HG02571 (cell line): ENCODE data around the gene BCAS3.

Experiments
- ATAC-seq: cut with Tn5 transposase; IDR thresholded peaks from one replicate; pipeline ENCODE4 v1.9.1; 2021; ENCODE audit warnings: mild to moderate bottlenecking, moderate library complexity; ENCODE audit not compliant: unreplicated experiment

The BCAS3 gene

DNA sequence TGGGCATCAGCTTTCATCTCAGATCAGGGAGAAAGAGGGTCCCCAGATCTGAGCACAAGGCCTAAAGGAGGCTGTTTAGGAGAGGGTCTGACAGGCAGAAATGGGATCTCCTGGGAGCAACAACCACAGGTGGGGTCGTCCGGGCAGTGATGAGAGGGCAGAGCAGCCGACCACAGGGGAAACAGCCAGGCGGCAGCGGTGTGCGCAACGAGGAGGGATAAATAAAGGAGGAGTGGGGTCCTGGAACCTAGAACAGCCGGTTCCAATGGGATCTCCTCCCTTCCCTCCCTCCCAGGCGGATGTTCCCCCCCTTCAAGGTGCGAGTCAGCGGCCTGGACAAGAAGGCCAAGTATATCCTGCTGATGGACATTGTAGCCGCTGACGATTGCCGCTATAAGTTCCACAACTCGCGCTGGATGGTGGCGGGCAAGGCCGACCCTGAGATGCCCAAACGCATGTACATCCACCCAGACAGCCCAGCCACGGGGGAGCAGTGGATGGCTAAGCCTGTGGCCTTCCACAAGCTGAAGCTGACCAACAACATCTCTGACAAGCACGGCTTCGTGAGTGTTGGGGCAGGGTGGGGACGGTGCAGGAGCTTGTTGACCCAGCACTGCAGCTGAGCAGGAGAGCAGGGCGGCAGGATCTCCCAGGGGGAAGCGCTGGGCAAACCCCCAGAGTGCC lies 723.9 kb downstream of the BCAS3 start:
- ATAC-seq: no peak

DNA sequence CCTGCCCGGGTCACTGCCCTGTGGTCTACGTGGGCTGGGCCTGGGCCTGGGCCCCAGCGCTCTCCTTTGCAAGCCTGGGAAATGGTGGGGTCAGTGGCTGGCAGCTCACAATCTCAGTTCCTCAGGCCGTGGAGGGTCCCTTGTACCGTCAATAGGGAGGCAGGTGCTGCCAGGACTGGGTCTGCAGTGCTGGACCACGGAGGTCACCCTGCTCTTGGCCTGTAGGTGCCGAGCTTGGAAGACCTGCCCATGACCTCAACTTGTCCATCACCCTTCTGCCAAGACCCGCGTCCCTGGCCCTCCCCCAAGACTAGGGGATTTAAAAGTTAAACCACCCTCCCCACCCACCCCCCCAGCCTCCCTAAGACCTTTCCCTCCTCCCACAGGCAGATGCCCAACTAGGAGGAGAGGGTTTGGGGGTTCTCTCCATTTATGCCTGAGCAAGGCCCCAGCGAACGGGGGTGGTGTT lies 724.5 kb downstream of the BCAS3 start:
- no peak for ATAC-seq

DNA sequence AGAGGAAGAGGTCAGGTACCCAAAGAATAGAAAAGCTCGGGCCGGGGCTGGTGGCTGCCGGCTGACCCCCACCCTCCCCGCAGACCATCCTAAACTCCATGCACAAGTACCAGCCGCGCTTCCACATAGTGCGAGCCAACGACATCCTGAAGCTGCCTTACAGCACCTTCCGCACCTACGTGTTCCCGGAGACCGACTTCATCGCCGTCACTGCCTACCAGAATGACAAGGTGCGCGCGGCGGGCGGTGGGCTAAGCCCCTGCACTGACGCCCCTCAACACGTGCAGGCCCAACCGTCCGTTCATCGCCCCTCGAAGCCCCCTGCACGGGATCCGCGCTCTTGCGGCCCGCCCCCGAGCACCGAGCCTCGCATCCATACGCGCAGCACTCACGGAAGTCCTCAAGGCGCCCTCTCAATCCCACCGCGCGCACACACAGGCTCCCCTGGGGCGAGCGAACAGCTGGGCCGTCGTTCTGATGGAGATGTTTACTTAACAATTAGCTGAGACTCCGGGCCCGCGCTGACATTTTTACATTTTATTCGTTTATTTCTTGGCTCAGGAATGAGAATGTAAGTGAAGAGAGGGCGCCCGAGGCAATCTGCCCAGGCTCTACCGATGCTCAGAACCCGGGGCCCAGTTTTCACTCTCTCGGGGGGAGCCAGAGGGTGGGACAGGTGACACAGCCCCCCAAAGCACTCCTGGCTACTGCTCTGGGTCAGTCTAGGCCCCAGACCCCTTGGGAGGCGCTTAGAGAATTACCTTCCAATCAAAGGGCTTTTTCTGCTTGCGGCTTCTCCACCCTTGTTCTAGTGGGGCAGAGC lies 725.5 kb downstream of the BCAS3 start:
- ATAC-seq: no peak

DNA sequence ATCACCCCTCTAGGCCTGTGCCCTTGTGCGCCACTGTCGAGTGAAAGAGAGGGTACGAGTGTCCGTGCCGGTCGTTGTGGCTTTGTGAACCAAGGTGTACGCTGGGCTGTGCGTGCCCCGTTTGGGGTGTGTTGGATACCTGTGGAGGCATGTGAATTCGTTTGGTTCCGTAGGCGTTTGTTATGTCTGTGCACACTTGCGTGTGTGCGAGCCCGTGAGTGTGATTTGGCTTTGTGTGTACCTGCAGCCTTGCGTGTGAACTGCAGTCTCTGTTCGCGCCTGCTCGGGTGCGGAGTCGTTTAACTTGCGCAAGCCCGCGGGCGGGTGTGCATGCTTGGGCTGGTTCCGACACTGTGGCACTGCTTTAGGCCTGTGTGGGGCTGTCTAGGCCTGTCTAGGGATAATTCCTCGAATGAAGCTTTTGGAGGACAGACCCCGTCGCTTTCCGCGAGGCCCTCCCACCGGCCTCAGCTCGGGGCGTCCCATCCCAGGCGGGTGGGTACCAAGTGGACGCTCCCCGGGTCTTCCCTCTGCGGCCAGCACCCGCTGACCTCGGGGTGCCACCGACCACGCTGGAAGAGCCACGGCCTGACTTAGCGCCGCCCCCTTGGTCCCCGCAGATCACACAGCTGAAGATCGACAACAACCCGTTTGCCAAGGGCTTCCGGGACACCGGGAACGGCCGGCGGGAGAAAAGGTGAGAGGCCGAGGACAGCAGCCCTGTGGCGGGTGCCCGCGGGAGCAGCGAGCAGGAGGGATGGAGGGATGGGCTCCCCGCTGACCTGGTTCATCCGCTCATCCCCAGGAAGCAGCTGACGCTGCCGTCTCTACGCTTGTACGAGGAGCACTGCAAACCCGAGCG lies 726.4 kb downstream of the BCAS3 start:
- ATAC-seq: no peak

DNA sequence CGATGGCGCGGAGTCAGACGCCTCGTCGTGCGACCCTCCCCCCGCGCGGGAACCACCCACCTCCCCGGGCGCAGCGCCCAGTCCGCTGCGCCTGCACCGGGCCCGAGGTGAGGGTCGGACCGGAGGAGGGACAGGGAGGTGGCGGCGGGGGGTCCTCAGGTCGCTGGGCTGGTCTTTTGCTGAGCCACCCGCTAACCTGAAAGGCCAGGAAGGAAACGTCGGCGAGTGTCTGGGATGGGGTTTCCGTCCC lies 726.9 kb downstream of the BCAS3 start:
- ATAC-seq: no peak

DNA sequence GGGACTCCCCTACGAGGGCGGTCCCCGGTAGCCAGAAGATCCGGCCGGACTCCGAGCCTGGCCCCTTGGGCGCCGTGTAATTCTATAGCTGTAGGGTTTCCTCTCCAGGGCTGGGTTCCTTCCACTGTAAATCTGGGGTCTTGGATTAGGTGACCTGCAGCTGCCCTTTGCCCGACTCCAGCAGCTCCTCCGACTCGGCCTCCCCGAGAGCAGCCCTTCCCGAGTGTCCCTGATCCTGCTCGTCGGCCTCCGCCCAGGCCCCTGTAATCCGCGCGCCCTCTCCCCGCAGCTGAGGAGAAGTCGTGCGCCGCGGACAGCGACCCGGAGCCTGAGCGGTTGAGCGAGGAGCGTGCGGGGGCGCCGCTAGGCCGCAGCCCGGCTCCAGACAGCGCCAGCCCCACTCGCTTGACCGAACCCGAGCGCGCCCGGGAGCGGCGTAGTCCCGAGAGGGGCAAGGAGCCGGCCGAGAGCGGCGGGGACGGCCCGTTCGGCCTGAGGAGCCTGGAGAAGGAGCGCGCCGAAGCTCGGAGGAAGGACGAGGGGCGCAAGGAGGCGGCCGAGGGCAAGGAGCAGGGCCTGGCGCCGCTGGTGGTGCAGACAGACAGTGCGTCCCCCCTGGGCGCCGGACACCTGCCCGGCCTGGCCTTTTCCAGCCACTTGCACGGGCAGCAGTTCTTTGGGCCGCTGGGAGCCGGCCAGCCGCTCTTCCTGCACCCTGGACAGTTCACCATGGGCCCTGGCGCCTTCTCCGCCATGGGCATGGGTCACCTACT lies 727.4 kb downstream of the BCAS3 start:
- ATAC-seq: no peak

DNA sequence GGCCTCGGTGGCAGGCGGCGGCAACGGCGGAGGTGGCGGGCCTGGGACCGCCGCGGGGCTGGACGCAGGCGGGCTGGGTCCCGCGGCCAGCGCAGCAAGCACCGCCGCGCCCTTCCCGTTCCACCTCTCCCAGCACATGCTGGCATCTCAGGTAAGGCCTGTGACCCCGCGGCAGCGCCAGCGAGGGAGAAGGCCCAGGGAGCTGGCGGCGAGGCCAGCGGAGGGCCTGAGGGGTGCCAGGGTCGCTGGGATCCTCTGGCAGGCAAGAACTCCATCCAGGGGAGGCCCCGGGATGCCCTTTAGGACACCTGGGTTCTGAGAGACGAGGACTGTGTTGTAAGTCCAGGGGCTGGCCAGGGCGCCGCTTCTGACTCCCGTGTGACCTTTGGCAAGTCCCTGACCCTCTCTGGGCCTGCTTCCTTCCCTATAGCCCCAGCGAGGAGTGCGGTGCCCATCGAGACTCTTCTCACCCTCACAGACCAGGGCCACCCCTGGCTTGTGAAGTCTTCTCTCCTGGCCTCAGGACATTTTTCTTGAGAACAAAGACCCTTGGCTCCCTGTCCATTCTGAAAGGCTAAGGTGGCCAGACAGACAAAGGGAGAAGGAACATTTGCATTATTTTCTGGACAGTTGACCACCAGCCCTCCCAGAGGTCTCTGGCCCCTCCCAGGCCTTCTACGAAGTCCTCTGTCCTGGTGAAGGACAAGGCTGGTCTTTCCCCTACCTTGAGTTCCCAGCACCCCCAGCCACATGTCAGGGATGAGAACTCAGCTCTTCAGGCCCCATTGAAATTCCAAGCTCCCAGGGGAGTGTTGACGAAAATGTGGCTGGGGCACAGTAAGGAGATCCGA lies 728.3 kb downstream of the BCAS3 start:
- no peak for ATAC-seq

DNA sequence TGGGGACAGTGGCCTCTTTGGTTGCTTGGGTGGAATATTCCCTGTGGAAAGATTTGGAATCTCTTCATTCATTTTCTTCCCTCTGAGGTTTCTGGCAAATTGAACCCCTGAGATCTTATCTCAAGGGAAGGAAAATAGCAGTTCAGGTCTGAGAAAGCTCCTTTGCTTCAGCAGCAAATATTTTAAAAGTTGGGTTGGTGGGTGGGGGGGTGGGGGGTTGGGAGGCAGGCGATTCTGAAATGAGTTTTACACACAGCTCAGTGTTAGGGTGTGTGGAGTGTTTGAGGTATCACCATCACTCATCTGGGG lies 728.8 kb downstream of the BCAS3 start:
- no peak for ATAC-seq

DNA sequence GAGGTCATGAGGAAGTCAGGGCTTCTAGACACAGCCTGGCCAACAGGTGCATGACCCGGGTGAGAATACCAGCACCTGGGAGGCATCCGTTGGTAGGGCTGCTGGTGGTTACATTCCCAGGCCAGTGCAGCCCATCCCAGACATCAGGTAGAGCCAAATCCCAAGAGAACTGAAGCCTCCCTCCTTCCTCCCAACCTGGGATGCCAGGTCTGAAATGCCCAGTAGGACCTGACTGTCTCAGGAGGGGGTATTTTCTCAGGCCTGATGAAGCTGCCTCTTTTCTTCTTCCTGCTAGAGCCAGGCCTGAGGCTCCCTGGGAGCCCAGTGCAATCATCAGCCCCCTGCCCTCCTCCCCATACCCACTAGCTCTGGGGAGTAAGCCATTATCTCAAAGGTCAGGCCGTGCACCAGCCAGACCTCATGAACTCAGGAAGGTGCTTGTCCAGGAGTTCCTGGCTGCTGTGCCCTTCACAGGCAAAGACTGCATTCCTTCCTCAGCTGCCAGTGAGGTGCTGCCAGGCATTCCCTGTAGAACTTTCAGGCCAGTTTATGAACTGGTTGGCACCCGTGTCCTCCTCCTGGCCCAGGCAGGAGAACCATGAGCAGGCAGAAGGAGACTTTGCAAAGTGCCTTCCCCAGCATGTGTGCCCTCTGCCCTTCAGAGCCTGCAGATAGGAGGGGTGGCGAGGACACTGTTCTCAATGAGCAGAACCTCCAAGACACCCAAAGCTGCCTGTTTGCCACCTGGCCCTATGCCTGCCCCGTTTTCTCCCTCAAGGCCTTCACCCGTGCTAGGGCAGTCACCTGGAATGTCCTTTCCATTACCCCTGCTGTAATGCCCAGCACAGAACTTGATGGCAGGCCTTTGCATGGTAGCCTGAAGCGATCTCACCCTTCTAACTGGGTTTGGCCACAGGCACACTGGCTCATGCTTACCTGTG lies 729.6 kb downstream of the BCAS3 start:
- ATAC-seq: no peak

DNA sequence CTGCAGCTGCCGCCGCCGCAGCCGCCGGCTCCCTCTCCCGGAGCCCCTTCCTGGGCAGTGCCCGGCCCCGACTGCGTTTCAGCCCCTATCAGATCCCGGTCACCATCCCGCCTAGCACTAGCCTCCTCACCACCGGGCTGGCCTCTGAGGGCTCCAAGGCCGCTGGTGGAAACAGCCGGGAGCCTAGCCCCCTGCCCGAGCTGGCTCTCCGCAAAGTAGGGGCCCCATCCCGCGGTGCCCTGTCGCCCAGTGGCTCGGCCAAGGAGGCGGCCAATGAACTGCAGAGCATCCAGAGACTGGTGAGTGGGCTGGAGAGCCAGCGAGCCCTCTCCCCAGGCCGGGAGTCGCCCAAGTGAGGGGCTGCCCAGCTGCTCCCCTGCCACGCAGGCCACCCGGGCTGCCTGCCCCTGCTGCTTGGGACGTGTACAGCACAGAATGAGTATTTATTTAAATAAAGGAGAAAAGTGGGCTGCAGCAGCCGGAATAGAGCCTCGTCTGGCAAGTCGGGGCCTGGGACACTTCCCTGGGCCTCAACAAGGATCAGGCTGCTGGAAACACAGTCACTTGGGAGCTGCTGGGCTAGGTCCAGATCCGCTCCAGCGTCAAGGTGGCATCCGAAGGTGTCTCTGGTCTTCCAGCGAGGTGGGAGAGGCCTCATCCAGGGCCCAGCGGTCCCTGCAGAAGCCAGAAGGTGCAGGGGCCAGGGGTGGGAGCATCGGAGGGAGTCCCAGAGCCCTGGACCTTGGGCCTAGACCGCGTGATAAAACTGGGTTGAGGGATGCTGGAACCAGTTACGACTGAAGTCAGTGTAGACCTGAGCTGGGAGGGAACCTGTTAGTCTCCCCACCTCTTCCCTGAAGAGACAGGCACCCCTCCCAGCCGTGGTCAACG lies 730.7 kb downstream of the BCAS3 start:
- no peak for ATAC-seq

DNA sequence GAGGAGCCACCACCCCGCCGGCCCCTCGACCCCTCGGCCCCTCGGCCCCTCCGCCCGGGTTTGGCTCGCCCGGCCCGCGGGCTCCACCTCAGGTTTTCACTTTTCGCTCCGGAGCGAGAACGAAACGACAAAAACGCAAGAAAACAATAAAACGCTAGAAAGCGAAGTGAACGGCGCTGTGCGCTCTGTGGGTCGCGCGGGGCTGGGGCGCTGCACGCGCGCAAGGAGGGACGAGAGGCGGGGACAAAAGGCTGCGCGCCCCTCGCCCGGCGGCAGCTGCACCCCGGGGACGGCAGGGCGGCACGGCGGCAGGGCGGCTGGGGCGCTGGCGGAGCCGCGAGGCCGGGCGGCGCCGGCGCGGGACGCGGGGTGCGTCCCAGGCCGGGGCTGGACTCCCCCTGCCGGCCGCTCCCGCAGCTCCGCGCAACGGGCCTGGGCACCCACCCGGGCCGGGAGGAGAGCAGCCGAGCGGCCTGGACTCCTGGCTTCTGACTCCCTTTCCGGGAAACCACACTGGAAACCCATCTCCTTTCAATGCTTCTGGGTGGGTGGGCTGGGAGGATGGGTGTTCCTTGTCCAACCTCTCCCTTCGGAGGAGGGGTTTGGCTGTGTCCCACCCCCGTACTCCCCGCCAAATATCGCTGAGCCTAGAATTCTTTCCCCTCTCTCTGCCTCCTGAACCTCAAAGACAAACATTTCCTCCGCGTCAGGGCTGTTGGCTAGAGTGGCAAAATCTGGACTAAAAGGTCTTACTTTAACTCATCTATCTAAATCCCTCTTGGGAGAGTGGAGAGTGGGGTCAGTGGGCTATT lies 731.9 kb downstream of the BCAS3 start:
- ATAC-seq: no peak

DNA sequence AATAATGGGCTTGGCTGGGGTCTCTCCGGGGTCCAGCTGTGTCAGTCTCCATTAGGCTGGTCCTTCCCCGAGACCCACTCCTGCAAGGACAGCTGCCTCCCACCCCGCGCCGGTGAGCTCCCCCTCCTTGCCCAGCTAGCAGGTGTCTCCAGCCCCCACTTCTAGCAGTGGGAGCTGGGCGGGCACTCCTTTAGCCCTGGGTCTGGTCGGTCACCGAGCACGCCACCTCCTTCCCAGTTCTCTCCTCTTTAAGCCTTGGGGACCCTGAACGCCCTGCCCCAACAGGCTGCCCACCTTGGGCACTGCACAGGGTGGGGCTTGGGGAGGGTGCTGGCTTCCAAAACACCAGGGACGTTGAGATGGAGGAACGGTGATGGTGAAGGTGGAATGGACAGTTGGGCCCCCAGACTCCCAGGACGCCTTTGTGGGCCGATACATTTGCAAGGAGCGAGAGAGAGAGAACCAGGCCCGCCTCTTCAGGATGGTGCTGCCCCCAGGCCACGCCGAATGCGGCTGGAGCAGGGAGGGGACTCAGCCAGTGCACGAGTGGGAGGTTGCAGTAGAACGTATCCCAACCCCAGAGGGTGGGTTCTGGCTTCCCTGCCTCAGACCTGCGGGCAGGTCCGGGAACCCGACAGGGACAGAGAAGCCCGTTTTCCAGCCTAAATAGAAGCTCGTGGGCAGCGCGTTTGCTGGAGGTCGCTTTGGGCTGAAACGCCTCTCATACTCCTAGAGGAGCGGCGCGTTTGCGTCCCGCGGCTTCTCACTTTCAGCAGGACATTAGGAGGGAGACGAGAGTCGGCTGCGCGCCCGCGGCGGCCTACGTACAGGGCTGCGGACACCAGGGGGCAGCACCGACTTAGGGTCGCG lies 732.7 kb downstream of the BCAS3 start:
- ATAC-seq: no peak

DNA sequence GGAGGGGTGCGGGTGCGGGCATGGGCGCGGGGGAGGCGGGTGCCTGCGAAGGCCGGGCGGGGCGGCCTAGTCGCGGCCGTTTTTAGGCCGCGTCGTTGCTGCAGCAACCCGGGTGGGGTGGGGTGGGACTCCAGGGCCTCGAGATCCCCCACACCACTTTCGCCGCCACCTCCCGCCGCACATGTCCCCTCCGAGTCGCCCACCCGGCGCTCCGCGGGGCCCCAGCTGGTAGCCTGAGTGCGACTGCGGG lies 733.3 kb downstream of the BCAS3 start:
- ATAC-seq: no peak

DNA sequence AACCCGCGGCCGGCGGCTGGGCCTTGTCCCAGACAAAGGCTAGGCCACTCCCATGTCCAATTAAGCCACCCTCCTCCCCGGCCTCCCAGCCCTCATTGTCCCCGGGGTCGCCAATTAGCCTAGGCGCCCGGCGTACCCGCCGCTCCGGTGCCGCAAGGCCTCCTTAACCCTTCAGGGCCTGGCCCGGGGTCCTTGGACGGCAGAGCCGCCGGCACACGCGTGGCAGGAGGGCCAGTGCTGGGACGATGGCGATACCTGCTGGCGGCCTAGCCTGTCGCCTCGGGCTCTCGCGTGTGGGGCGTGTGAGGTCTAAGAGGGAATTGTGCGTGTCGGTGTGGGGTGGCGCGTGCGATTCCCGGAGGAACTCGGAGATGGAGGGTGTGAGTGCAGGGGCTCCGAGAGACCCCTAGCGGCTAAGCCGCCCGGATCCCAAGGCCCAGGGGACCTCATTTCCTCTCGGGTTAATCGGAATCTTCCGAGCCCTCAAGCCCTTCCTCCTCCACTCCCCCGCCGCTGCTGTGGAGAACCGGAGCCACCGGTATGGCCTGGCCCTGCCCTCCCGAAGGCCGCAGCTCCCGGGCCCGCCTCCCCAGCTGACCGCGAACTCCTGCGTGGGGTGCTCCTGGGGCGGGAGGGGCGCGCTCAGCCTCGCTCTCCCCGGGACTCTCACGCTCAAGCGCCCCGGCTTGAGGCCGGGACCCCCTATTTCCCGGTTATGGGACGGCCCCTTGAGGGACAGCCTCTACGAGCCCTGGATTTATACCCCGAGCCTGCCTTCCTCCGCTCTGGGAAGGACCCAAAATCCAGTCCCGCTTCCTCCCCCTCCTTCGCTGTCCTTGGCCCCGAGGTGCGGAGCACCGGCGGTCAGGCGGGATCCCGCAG lies 733.9 kb downstream of the BCAS3 start:
- ATAC-seq: peak; percentile 11

DNA sequence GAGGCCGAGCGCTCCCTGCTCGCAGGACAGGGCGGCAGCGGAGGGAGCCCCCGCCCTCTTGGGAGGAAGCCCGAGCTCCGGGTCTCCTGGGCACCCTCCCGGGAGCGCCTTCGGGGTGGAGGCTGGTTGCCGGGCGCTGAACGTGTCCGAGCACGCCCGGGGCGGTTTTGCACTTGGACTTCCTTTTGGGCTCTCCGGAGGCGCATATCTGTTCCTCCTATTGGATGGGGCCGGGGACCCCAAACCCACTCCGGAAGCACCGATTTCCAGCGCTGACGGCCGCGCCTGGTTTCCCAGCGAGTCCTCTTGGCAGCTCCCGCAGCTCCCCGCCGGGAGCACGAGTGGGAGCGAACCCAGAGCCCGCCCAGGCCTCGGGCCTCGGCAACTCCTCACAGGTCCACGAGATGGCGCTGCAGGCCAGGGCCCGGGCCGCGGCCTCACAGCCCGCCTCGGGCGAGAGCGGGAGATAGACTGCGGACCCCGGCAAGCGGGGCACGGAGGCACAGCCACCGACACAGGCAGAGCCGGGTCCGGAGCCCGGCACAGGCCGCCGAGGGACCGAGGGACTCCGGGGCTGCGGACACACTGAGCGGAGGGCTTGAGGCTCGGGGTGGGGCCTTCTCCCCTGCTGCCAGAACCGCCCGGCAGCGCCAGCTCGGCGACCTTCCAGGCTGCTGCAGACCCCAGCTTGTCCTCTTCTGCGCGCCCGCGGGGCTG lies 734.6 kb downstream of the BCAS3 start:
- ATAC-seq: peak; percentile 73
